LNCaP clone FGC (cell line): Measurements from ENCODE around the gene CPE.

Experiments
- DNase-seq: peaks from one replicate; pipeline ENCODE4 v3.0.0-alpha.2; 2011; ENCODE audit warnings: low read depth
- H3K4me3 ChIP-seq: 2 replicates; pipeline ENCODE4 v1.5.1; 2011; ENCODE audit warnings: mild to moderate bottlenecking, low read depth, low read length, control low read depth
- TF ChIP-seq, protein P1 (sequence below): IDR thresholded peaks from 2 replicates; pipeline ENCODE4 v1.5.1; 2012; ENCODE audit warnings: mild to moderate bottlenecking; ENCODE audit not compliant: control insufficient read depth, insufficient read depth; ENCODE audit errors: extremely low read depth

The CPE gene

DNA sequence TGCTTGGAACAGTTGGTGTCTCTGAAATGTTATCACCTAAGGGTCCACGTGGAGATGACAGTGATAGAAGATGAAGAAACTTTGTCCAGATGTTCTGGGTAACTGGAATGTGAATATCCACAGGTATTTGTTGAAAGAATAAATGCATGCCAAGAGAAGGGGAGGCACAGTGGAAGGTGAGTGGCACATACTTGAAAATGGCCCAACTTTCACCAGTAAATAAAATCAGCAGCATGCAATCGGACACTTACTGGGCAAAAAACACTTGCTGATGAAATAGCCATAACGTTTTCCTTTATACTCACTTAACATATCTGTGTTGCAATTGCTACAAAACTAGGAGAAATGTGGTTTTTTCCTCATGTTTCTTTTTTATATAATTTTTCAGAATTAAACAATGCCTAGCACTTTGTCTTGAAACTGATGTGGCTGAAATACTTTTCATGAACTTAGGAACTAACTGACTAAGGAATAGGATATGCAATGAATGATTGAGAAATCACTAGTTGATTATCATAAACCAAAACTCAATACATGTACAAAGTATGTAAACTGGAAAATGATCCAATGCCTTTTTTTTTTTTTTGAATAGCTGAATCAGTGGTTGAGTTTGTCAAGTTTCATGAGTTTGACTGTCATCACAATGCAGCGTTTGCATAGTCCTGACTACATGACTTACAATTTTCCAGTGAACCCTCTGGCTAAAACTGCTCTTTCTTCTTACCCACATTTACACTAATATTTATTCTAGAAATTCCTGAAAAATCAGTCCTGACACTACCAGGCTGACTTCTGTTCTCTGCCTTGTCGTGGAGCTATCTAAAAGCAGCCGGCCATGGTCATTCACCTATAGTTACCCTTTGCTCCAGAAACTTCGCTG, 127.4 kb downstream of the CPE start:
- H3K4me3 ChIP-seq: no peak overlapping the region
- TF ChIP-seq, protein P1, sequence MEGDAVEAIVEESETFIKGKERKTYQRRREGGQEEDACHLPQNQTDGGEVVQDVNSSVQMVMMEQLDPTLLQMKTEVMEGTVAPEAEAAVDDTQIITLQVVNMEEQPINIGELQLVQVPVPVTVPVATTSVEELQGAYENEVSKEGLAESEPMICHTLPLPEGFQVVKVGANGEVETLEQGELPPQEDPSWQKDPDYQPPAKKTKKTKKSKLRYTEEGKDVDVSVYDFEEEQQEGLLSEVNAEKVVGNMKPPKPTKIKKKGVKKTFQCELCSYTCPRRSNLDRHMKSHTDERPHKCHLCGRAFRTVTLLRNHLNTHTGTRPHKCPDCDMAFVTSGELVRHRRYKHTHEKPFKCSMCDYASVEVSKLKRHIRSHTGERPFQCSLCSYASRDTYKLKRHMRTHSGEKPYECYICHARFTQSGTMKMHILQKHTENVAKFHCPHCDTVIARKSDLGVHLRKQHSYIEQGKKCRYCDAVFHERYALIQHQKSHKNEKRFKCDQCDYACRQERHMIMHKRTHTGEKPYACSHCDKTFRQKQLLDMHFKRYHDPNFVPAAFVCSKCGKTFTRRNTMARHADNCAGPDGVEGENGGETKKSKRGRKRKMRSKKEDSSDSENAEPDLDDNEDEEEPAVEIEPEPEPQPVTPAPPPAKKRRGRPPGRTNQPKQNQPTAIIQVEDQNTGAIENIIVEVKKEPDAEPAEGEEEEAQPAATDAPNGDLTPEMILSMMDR: no peak
- no peak for DNase-seq

DNA sequence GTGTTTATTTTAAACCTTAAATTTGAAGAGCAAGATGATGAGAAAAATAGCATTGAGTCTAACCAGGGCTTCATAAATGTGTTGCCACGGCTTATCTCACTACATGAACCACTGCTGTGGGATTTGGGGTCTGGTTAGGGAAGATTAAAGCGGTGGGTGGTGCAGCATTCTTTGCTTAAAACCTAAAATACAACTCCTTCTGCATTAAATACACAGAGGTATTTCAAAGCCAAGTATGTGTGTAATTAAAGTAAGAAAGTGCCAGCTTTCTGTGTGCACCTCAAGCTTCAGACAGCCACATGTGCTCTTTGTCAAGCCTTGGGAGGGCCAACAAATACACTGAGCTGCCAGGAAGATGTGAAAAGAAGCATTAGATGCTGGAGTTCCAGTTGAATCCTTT, 128.0 kb downstream of the CPE start:
- TF ChIP-seq, protein P1: no peak
- no peak overlapping the region for H3K4me3 ChIP-seq
- no peak for DNase-seq

- TF ChIP-seq, protein P1: no peak
- H3K4me3 ChIP-seq: no peak overlapping the region
- no peak for DNase-seq
Observed at GRCh38 chr4:165507381-165507780, 128.6 kb downstream of the CPE start.

DNA sequence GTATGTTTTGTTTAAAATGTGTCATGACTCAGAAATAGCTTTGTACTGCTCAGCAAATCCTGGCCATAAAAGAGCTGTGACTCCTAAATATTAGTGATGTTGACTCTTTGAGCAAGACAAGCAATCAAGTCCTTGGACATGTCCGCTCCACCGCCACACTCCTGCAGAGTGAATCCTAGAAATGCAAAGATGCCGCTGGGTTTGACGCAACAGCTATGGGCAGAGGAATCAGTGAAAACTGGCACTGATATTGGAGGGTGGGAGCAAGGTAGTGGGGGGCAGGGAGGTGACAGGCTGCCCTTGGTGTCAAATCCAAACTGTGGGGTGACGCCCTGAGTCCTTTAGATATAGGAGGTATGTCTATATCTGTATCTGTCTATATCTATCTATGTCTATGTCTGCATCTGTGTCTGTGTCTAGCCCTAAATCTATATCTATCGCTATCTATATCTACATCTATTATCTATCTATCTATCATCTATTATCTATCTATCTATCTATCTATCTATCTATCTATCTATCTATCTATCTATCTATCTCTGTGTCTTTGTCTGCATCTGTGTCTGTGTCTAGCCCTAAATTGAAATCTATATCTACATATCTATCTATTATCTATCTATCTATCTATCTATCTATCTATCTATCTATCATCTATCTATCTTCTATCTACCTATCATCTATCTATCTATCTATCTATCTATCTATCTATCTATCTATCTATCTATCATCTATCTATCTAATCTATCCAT, 129.7 kb downstream of the CPE start:
- no peak overlapping the region for H3K4me3 ChIP-seq
- DNase-seq: no peak
- TF ChIP-seq, protein P1: no peak

GRCh38 chr4:165512424-165512823, 133.6 kb downstream of the CPE start:
- H3K4me3 ChIP-seq: no peak overlapping the region
- TF ChIP-seq, protein P1: no peak
- DNase-seq: no peak

DNA sequence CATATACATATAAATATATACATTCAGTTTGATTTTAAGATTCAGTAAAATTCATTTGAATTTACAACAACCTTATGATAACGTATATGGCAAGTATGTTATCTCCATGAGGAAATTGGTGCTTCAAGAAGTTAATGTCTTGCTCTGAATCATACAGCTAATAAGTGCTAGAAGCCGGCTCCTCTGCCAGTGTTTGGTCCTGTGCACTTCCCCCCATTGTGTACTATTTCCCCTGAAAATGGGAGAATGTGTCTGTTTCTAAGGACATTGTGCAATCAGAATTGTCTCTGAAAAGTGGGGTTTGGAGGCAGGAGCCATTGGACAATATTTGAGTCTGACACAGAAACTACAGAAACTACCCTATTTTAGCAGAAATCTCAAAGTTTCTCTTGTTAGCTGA, 135.9 kb downstream of the CPE start:
- DNase-seq: no peak
- TF ChIP-seq, protein P1: no peak
- H3K4me3 ChIP-seq: no peak overlapping the region
